HCT116 (cell line): ENCODE results near the gene TPI1. TPM values are rescaled to one million over a fixed set of nuclear protein-coding genes. Genes with fewer than 3 reads are reported as not detected.

Experiments
- ATAC-seq: fragments of 200-7000 bp; cut with Tn5 transposase; 2 replicates; pipeline ENCODE4 v1.9.1; 2020; ENCODE audit warnings: mild to moderate bottlenecking, moderate library complexity
- BruUV-seq: library from RNA; stranded (reverse); fragments of 400-500 nt; replicated peaks from 2 replicates; lab custom pipeline; 2021; lab: Mats Ljungman, UMichigan
- CTCF ChIA-PET: fragments of 300-600 bp; sonication (Branson Sonifier 250); formaldehyde crosslinking; loops from one replicate; lab custom pipeline; 2021; ENCODE audit warnings: antibody characterized with exemption; lab: Charles Lee
- POLR2A ChIA-PET: fragments of 300-600, 350-600 bp; sonication (Branson Sonifier 250); formaldehyde crosslinking; loops from one replicate; lab custom pipeline; 2021; ENCODE audit warnings: antibody characterized with exemption; lab: Charles Lee
- RAD21 ChIA-PET, 2 experiments: fragments of 300-600 bp; sonication (Branson Sonifier 250); formaldehyde crosslinking; loops; one replicate each; lab custom pipeline; 2023; ENCODE audit warnings: low total read pairs in 2 of 2; ENCODE audit not compliant: uncharacterized antibody in 2 of 2, unreplicated experiment in 2 of 2, low non-redundant PET in 1 of 2; lab: Charles Lee
- DNase-seq: peaks from one replicate; pipeline ENCODE4 v3.0.0-alpha.2; 2010; ENCODE audit warnings: low read depth, low spot score
- H2AFZ ChIP-seq: fragments of 200-600 bp; shearing (Covaris generic), sonication (generic); 2 replicates; pipeline ENCODE4 v1.6.1; 2017; ENCODE audit warnings: low read depth, mixed run types, mixed read lengths, antibody characterized with exemption, low read length; ENCODE audit not compliant: poor library complexity, severe bottlenecking
- H3K27ac ChIP-seq: 2 replicates; pipeline ENCODE4 v1.5.1; 2012; ENCODE audit warnings: low read depth, low read length
- H3K27me3 ChIP-seq: fragments of 200-600 bp; sonication (generic); 2 replicates; pipeline ENCODE4 v1.6.1; 2016; ENCODE audit warnings: mixed run types, low read length, mixed read lengths; ENCODE audit not compliant: insufficient read depth
- H3K36me3 ChIP-seq, 2 experiments: fragments of 200-500 bp in 1 of 2; fragments of 200-600 bp in 1 of 2; sonication (Bioruptor generic) in 1 of 2; sonication (generic) in 1 of 2; 2 replicates each; pipeline versions ENCODE4 v1.5.1 to v1.6.1; 2014 to 2016; ENCODE audit warnings: low read length in 2 of 2, inconsistent platforms in 1 of 2, mixed read lengths in 1 of 2, mixed run types in 1 of 2; ENCODE audit not compliant: insufficient read depth in 2 of 2, control insufficient read depth in 1 of 2
- H3K4me1 ChIP-seq, 2 experiments: fragments of 200-600 bp in 1 of 2; sonication (generic) in 1 of 2; 2 replicates each; pipeline versions ENCODE4 v1.5.1 to v1.6.1; 2012 to 2017; ENCODE audit warnings: low read length in 2 of 2, inconsistent platforms in 1 of 2, mild to moderate bottlenecking in 1 of 2, mixed read lengths in 1 of 2, mixed run types in 1 of 2, moderate library complexity in 1 of 2; ENCODE audit not compliant: insufficient read depth in 2 of 2, control insufficient read depth in 1 of 2
- H3K4me2 ChIP-seq: fragments of 200-600 bp; sonication (generic); 2 replicates; pipeline ENCODE4 v1.6.1; 2017; ENCODE audit warnings: mixed run types, low read length, mixed read lengths
- H3K4me3 ChIP-seq, 2 experiments: fragments of 200-600 bp in 1 of 2; sonication (generic) in 1 of 2; replicated peaks in 1 of 2; 2 replicates each; pipeline ENCODE4 v1.5.1; 2011 to 2016; ENCODE audit warnings: low read length in 2 of 2, control low read depth in 1 of 2, low read depth in 1 of 2, mild to moderate bottlenecking in 1 of 2, mixed read lengths in 1 of 2, mixed run types in 1 of 2
- H3K79me2 ChIP-seq: fragments of 200-600 bp; sonication (generic); 2 replicates; pipeline ENCODE4 v1.6.1; 2017; ENCODE audit warnings: mild to moderate bottlenecking, mixed run types, low read length, moderate library complexity, mixed read lengths; ENCODE audit not compliant: insufficient read depth
- H3K9ac ChIP-seq: fragments of 200-600 bp; sonication (generic); 2 replicates; pipeline ENCODE4 v1.6.1; 2016; ENCODE audit warnings: low read length, mixed read lengths
- H3K9me2 ChIP-seq: fragments of 200-600 bp; sonication (generic), shearing (Covaris generic); 2 replicates; pipeline ENCODE4 v1.6.1; 2017; ENCODE audit warnings: mixed run types, mild to moderate bottlenecking, moderate library complexity; ENCODE audit not compliant: insufficient read depth
- H3K9me3 ChIP-seq, 2 experiments: fragments of 200-500 bp in 1 of 2; fragments of 200-600 bp in 1 of 2; sonication (Bioruptor generic) in 1 of 2; sonication (generic) in 1 of 2; 2 replicates each; pipeline ENCODE4 v1.6.1; 2014 to 2017; ENCODE audit warnings: low read length in 2 of 2, mixed read lengths in 2 of 2, inconsistent platforms in 1 of 2, low read depth in 1 of 2, mild to moderate bottlenecking in 1 of 2, mixed run types in 1 of 2, moderate library complexity in 1 of 2; ENCODE audit not compliant: control insufficient read depth in 1 of 2, insufficient read depth in 1 of 2
- H4K20me1 ChIP-seq: fragments of 200-600 bp; sonication (generic), shearing (Covaris generic); 2 replicates; pipeline ENCODE4 v1.6.1; 2017; ENCODE audit warnings: mixed run types, mild to moderate bottlenecking, moderate library complexity; ENCODE audit not compliant: insufficient read depth
- ATF3 ChIP-seq: IDR thresholded peaks from 2 replicates; pipeline ENCODE4 v1.6.1; 2012
- CBX3 ChIP-seq: IDR thresholded peaks from 2 replicates; pipeline ENCODE4 v1.6.1; 2012; ENCODE audit warnings: low read depth
- CEBPB ChIP-seq: IDR thresholded peaks from 2 replicates; pipeline ENCODE4 v1.6.1; 2012; ENCODE audit warnings: low read depth
- EGR1 ChIP-seq: IDR thresholded peaks from 2 replicates; pipeline ENCODE4 v1.6.1; 2012; ENCODE audit warnings: low read depth
- EZH2 ChIP-seq: fragments of 200-600 bp; sonication (generic); IDR thresholded peaks from 2 replicates; pipeline ENCODE4 v1.6.1; 2017; ENCODE audit warnings: antibody characterized with exemption, mixed run types
- EZH2phosphoT487 ChIP-seq: fragments of 200-600 bp; IDR thresholded peaks from 2 replicates; pipeline ENCODE4 v1.6.1; 2018; ENCODE audit warnings: antibody characterized with exemption, borderline replicate concordance
- FOSL1 ChIP-seq: IDR thresholded peaks from 2 replicates; pipeline ENCODE4 v1.6.1; 2012; ENCODE audit warnings: low read depth
- JUND ChIP-seq: IDR thresholded peaks from 2 replicates; pipeline ENCODE4 v1.6.1; 2012
- MAX ChIP-seq: IDR thresholded peaks from 2 replicates; pipeline ENCODE4 v1.6.1; 2012
- POLR2A ChIP-seq: IDR thresholded peaks from 2 replicates; pipeline ENCODE4 v1.7.0; 2011; ENCODE audit warnings: borderline replicate concordance; ENCODE audit not compliant: insufficient read depth, insufficient read length; ENCODE audit errors: extremely low read depth
- RAD21 ChIP-seq: IDR thresholded peaks from 2 replicates; pipeline ENCODE4 v1.6.1; 2012; ENCODE audit warnings: low read depth, mild to moderate bottlenecking
- REST ChIP-seq: IDR thresholded peaks from 2 replicates; pipeline ENCODE4 v1.6.1; 2012; ENCODE audit warnings: low read depth
- SIN3A ChIP-seq: IDR thresholded peaks from 2 replicates; pipeline ENCODE4 v1.6.1; 2012; ENCODE audit warnings: low read depth
- SP1 ChIP-seq: IDR thresholded peaks from 2 replicates; pipeline ENCODE4 v1.6.1; 2012; ENCODE audit warnings: low read depth
- TCF7L2 ChIP-seq: IDR thresholded peaks from 2 replicates; pipeline ENCODE4 v1.7.0; 2011; ENCODE audit warnings: borderline replicate concordance, inconsistent platforms; ENCODE audit not compliant: insufficient read depth, insufficient read length; ENCODE audit errors: extremely low read depth
- ZFX ChIP-seq: fragments of 450-650 bp; IDR thresholded peaks from 2 replicates; pipeline ENCODE4 v1.6.1; 2017
- intact Hi-C: fragments of 100-400 bp; cut with micrococcal nuclease; formaldehyde crosslinking; loops from 2 replicates; pipeline ENCODE4 v1.10.0; 2022
- total RNA-seq: library from RNA; stranded (reverse); gene quantifications from one replicate; pipeline ENCODE4 v1.2.1, GENCODE V29; 2021; ENCODE audit not compliant: unreplicated experiment

Gene TPI1
- total RNA-seq, 1 experiment from 2014 or later = 1,068 TPM

GRCh38 chr12:6818645-6819044, 48.7 kb upstream of the TPI1 start:
- ChIA-PET CTCF (no interaction called here), RAD21 (no interaction called here), POLR2A (interaction anchor here (0.6 kb wide), 1 partner anchor 210 kb away, joined by 5 read pairs; no protein-coding TSS in a partner anchor)
- Histone ChIP-seq H4K20me1 (no peaks in the 10 kb centered on the region), H3K9me2 (no peaks in the 10 kb centered on the region), H3K36me3 (no peaks in the 10 kb centered on the region), H3K4me1 (peaks cover 13 to 24% of the 10 kb centered on the region in 2 experiments), H3K9ac (no peak overlapping the region), H2AFZ (no peak overlapping the region), H3K4me2 (no peak overlapping the region), H3K79me2 (no peaks in the 10 kb centered on the region), H3K27me3 (peaks cover 6% of the 10 kb centered on the region; the same call in 1 of the 2 replicates)
- intact Hi-C loops = no loop called here
- DNase-seq (no peak), ATAC-seq (no peak)
- BruUV-seq = no TSS peak
- TF ChIP-seq FOSL1 (no peak), SP1 (no peak), CBX3 (no peak), EGR1 (no peak), EZH2phosphoT487 (no peak), EZH2 (no peak), RAD21 (no peak), JUND (no peak), TCF7L2 (no peak), CEBPB (no peak), POLR2A (no peak), SIN3A (no peak), ZFX (no peak), REST (no peak), MAX (no peak), ATF3 (no peak)
- TF ChIP-seq, all 23 proteins: peak for 0
- Histone ChIP-seq H3K4me3 (no peak overlapping the region), H3K9me3 (no peaks in the 10 kb centered on the region), H3K27ac (no peak overlapping the region)
